Measurements from ENCODE around the gene GALK1. TPM values are rescaled to one million over a fixed set of nuclear protein-coding genes. Genes with fewer than 3 reads are reported as not detected.
A peak's percentile ranks its signal among the peaks of the same experiment; 100 is the strongest.

Gene GALK1
- total and polyA plus RNA-seq, 5 donors: 15.9 to 22.6 (median 17.7) TPM

DNA sequence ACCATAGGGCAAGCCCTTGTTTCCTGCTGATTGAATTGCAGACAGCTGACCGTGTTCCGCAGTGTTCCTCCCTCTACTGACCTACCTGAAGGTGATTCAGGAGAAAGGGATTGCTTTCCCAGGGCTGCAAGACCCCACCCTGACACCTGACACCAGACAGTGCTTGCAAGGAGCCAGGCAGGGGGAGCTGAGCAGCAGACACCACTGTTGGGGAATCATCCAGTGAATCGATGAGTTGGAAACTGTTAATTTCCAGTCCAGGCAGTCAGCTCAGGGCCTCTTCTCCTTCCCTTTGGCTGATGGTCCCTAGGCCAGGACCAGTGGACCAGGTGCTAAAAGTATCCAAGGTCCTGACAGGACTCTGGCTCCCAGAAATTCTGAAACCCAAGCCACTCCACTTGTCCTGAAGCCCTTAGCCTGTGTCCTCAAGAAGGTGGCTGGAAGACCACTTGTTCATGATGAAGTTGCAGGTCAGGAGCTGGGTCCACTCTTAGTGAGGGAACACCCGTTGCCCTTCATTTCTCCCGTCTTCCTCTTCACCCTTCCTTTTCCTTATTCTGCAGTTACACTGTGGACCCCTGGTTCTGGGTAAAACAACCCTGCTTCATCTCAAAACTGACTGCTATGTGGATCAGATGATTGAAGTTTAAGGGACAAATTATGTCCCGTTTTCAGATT is 10.1 kb upstream of the GALK1 start:
- Histone ChIP-seq H3K4me3 (ENCODE audit: low read length) (no peak overlapping the region), H3K9me3 (ENCODE audit: control insufficient read depth, low read length) (no peaks in the 10 kb centered on the region), H3K4me1 (ENCODE audit: control insufficient read depth, insufficient read depth, low read length) (peaks cover 3% of the 10 kb centered on the region), H3K27me3 (ENCODE audit: control insufficient read depth, insufficient read depth) (no peaks in the 10 kb centered on the region), H3K27ac (ENCODE audit: low read length) (peak overlapping the region; percentile 13)
- DNase-seq: no peak
- no peak for ATAC-seq
- intact Hi-C loops (cut with DNase I): no loop called here
- 56% methylated on average over 6 of the region's 6 CpGs for WGBS

DNA sequence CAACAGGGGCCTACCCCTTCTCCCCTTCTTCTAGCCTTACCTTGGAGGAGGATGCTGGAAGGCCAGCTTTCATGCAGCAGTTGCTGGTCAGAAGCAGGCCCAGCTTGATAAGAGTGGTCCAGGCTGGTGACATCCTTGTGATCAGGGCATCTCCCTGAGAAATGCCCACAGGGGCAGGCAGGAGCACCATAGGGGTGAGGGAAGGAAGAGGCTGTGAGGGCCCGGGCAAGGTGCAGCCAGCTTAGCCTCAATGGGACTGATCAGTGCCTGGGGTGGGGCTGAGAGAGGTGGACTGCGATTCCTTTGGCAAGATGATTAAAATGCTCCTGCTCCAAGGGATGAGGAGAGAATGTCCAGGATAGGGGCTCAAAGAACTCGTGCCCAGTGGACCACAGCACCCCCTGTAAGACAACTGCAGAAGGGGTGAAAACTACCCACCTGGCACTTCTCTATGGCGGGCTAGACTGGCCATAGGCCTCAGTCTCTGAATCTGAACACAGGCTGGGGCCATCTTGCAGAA is 9.5 kb upstream of the GALK1 start:
- no peak for ATAC-seq
- H3K4me3 ChIP-seq (ENCODE audit: low read length): no peak overlapping the region
- H3K27ac ChIP-seq (ENCODE audit: low read length): no peak overlapping the region
- DNase-seq: no peak
- intact Hi-C loops (cut with DNase I): no loop called here
- H3K27me3 ChIP-seq (ENCODE audit: control insufficient read depth, insufficient read depth): no peaks in the 10 kb centered on the region
- no peaks in the 10 kb centered on the region for H3K9me3 ChIP-seq (ENCODE audit: control insufficient read depth, low read length)
- 83% methylated on average over 4 of the region's 4 CpGs for WGBS
- H3K4me1 ChIP-seq (ENCODE audit: control insufficient read depth, insufficient read depth, low read length): peaks cover 3% of the 10 kb centered on the region

DNA sequence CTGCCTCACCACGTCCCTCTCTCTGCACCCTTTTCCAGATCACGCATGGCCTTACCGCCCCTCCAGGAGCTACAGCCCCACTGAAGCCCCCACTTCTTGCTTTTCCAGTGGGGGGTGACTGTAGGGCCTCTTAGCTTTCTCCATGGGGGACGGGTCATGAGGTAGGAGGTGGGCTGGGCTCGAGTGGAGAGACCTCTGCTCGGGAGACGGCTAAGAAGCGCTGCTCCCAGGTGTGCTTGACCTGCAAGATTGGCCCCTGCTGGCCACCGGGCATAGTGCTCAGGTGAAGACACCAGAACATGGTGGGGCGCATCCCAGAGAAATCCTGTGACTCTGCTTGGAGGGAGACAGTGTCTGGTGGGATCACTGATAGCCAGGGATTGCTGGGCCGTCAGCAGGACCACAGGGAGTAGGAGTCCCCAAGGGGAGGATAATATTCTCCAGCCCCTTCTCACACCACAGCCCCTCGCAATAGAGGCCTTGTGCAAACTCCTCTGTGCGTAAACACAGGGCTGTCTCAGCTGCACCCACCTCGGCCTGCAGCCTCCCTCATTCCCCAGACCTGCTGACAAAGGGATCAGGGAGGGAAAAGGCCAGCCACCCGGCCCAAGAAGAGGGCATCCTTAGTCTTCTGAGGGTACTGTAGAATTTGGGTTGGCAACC is 8.9 kb upstream of the GALK1 start:
- Histone ChIP-seq H3K4me1 (ENCODE audit: control insufficient read depth, insufficient read depth, low read length) (peaks cover 3% of the 10 kb centered on the region), H3K9me3 (ENCODE audit: control insufficient read depth, low read length) (no peaks in the 10 kb centered on the region), H3K27me3 (ENCODE audit: control insufficient read depth, insufficient read depth) (no peaks in the 10 kb centered on the region), H3K4me3 (ENCODE audit: low read length) (no peak overlapping the region), H3K27ac (ENCODE audit: low read length) (no peak overlapping the region)
- ATAC-seq: peak in 1 of 2 donors; percentile 0
- no peak for DNase-seq
- WGBS: 77% methylated on average over 15 of the region's 15 CpGs
- intact Hi-C loops (cut with DNase I): no loop called here

DNA sequence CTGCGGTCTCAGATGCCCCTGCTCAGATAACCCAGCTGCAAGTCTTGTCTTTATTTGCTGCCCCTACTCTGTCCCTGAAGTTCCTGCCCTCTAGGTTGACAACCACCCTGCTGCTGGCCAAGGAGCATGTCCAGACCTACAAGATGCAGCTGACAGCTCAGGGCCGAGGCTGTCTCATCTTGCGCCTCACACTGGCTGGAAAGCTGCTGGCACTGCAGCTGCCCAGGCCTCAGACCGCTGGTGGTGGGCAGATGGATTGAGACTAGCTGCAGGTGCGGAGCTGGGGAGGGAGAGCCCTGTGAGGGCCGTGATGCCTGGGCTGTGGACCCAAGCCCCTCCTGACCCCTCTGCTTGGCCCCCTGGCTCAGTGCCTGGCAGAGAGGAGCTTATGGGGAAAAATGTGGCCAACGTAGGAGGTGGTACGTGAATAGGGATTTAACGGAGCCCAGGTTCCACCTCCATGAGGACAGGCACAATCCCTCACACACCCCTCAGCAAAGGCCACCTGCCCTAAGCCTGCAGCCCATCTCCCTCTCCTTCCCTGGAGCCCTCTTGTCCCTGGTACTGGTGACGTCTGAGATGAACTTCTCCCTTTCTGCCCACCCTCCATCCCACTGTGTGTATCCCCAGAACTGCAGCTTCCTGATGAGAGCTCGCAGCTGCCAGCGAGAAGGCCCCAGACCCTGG is 8.3 kb upstream of the GALK1 start:
- Histone ChIP-seq H3K9me3 (ENCODE audit: control insufficient read depth, low read length) (no peaks in the 10 kb centered on the region), H3K4me1 (ENCODE audit: control insufficient read depth, insufficient read depth, low read length) (peaks cover 3% of the 10 kb centered on the region), H3K4me3 (ENCODE audit: low read length) (no peak overlapping the region), H3K27ac (ENCODE audit: low read length) (no peak overlapping the region), H3K27me3 (ENCODE audit: control insufficient read depth, insufficient read depth) (no peaks in the 10 kb centered on the region)
- WGBS: 77% methylated on average over 12 of the region's 12 CpGs
- ATAC-seq (peak in 1 of 2 donors; percentile 2), DNase-seq (peak in 1 of 3 donors; percentile 28)
- intact Hi-C loops (cut with DNase I): no loop called here

DNA sequence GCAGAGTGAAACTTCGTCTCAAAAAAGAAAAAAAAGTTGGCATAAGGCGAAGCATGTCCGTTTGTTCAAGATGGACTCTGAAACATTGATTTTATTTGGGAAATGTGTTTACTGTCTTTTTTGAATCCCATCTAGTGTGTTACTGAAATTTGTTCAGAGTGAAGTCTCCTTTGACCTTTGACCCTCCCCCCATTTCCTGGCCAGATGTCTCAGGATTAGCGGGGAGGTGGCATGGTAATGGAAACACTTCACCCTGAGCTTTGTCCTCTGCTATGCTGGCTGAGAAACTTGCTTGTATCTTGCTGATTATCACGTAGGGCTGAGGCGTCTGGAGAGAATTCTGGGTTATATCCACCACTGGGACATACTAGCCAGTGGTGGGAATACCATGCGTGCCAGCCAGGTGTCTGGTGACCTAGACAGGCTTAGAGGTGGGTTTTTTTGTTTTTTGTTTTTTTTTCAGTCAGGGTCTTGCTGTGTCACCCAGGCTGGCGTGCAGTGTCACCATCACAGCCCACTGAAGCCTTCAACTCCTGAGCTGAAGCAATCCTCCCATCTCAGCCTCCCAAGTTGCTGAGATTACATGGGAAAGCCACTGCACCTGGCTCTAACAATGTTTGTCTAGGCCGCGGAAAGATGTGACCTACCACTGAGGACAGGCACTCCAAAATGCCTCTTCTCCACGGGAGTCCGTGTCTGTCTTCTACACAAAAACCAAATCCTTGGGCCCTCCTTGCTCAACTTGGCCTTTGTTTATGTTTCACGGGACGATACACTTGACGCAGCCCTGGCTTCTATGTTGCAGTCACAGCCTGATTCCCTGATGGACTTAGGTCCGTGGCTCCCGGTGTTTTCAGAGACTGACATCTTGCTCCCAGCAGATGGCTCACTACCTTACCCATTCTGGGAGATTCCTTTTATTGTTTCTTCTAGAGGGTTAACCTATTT is 6.6 kb upstream of the GALK1 start:
- Histone ChIP-seq H3K9me3 (ENCODE audit: control insufficient read depth, low read length) (no peaks in the 10 kb centered on the region), H3K4me3 (ENCODE audit: low read length) (no peak overlapping the region), H3K4me1 (ENCODE audit: control insufficient read depth, insufficient read depth, low read length) (peaks cover 3% of the 10 kb centered on the region), H3K27me3 (ENCODE audit: control insufficient read depth, insufficient read depth) (no peaks in the 10 kb centered on the region), H3K27ac (ENCODE audit: low read length) (no peak overlapping the region)
- no peak for DNase-seq
- intact Hi-C loops (cut with DNase I): no loop called here
- WGBS: 69% methylated on average over 17 of the region's 17 CpGs
- ATAC-seq: no peak

DNA sequence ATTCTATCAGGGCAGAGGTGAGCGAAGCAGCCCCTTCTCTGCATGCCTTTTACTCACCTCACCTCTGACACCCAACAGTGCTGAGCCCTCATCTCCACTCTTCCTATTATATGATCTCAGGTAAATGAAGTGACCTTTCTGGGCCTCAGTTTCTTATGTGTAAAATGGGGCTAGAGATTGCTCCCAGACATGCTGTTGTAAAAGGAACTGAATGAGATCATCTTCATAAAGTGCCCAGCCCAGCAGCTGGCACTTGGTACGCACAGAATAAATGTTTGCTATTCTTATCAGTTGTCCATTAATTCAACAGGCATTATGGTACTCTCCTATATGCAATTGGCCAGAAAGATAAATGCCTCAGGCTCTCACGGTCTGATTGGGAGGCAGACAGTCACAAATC is 4.5 kb upstream of the GALK1 start:
- no peak for DNase-seq
- H3K4me3 ChIP-seq (ENCODE audit: low read length): no peak overlapping the region
- no peaks in the 10 kb centered on the region for H3K27me3 ChIP-seq (ENCODE audit: control insufficient read depth, insufficient read depth)
- no peaks in the 10 kb centered on the region for H3K4me1 ChIP-seq (ENCODE audit: control insufficient read depth, insufficient read depth, low read length)
- H3K9me3 ChIP-seq (ENCODE audit: control insufficient read depth, low read length): no peaks in the 10 kb centered on the region
- WGBS: 77% methylated on average over 3 of the region's 3 CpGs
- no peak overlapping the region for H3K27ac ChIP-seq (ENCODE audit: low read length)
- no peak for ATAC-seq
- intact Hi-C loops (cut with DNase I): loop anchor here in 1 of 4 donors (10.0 kb wide), 1 partner anchor 125 kb away; the partner anchor contains the start of gene TRIM65

DNA sequence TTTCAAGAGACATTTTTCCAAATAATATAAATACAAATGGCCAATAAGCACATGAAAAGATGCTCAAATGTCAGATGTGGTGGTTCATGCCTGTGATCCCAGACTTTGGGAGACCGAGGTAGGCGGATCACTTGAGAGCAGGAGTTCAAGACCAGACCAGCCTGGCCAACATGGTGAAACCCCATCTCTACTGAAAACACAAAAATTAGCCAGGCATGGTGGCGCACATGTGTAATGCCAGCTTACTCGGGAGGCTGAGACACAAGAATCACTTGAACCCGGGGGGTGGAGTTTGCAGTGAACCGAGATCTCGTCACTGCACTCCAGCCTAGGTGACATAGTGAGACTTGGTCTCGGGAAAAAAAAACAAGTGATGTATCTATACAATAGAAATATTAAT is 2.9 kb upstream of the GALK1 start:
- no peaks in the 10 kb centered on the region for H3K27me3 ChIP-seq (ENCODE audit: control insufficient read depth, insufficient read depth)
- DNase-seq: no peak
- peaks cover 2% of the 10 kb centered on the region for H3K4me1 ChIP-seq (ENCODE audit: control insufficient read depth, insufficient read depth, low read length)
- no peak overlapping the region for H3K4me3 ChIP-seq (ENCODE audit: low read length)
- no peaks in the 10 kb centered on the region for H3K9me3 ChIP-seq (ENCODE audit: control insufficient read depth, low read length)
- no peak for ATAC-seq
- no peak overlapping the region for H3K27ac ChIP-seq (ENCODE audit: low read length)
- 92% methylated on average over 8 of the region's 8 CpGs for WGBS
- intact Hi-C loops (cut with DNase I): loop anchor here in 1 of 4 donors (10.0 kb wide), 1 partner anchor 127 kb away; the partner anchor contains the start of gene TRIM65

DNA sequence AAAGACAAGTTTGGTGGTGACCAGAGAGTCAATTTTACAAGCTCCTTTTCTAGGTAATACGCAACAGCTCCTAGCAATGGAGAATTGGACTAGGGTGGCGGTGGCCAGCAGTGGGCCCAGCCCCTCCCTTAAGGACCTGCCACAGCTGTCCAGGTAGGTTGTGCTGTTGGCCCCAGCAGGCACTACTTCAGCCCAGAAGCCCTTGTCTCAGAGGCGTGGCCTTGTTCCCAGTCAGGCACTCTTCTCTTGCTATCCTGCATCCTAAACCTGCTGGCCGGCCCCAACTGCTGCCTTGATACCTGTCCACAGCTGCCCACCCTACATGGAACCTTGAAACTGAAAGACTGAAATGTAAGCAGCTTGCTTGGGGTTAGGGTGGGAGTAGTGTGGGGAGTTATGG is 989 bp upstream of the GALK1 start:
- Histone ChIP-seq H3K27me3 (ENCODE audit: control insufficient read depth, insufficient read depth) (no peaks in the 10 kb centered on the region), H3K4me3 (ENCODE audit: low read length) (no peak overlapping the region), H3K27ac (ENCODE audit: low read length) (no peak overlapping the region), H3K4me1 (ENCODE audit: control insufficient read depth, insufficient read depth, low read length) (peaks cover 2% of the 10 kb centered on the region), H3K9me3 (ENCODE audit: control insufficient read depth, low read length) (no peaks in the 10 kb centered on the region)
- peak in 1 of 3 donors; percentile 32 for DNase-seq
- WGBS: 91% methylated on average over 4 of the region's 4 CpGs
- no peak for ATAC-seq
- intact Hi-C loops (cut with DNase I): loop anchor here in 1 of 4 donors (10.0 kb wide), 1 partner anchor 129 kb away; the partner anchor contains the start of gene TRIM65

DNA sequence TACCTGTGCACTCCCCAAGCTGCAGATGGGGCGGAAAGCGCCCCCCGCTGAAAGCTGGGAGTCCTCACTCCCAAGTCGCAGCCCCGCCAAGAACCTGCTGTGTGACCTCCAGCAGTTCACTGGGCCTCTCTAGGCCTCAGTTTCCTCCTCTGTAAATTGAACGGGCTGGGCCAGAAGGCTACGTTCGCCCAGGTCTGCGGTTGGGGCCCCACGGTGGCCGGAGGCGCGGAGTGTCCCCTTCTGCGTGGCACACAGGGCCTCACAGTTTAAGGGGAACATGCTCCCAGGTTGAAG is 628 bp downstream of the GALK1 start:
- ATAC-seq (no peak), DNase-seq (no peak)
- 10% methylated on average over 14 of the region's 14 CpGs for WGBS
- Histone ChIP-seq H3K27me3 (ENCODE audit: control insufficient read depth, insufficient read depth) (no peaks in the 10 kb centered on the region), H3K4me1 (ENCODE audit: control insufficient read depth, insufficient read depth, low read length) (peaks cover 2% of the 10 kb centered on the region), H3K9me3 (ENCODE audit: control insufficient read depth, low read length) (no peaks in the 10 kb centered on the region), H3K4me3 (ENCODE audit: low read length) (peak overlapping the region; percentile 52), H3K27ac (ENCODE audit: low read length) (peak overlapping the region; percentile 65)
- intact Hi-C loops (cut with DNase I): loop anchor here in 1 of 4 donors (10.0 kb wide), 1 partner anchor 130 kb away; the partner anchor contains the start of gene TRIM65

DNA sequence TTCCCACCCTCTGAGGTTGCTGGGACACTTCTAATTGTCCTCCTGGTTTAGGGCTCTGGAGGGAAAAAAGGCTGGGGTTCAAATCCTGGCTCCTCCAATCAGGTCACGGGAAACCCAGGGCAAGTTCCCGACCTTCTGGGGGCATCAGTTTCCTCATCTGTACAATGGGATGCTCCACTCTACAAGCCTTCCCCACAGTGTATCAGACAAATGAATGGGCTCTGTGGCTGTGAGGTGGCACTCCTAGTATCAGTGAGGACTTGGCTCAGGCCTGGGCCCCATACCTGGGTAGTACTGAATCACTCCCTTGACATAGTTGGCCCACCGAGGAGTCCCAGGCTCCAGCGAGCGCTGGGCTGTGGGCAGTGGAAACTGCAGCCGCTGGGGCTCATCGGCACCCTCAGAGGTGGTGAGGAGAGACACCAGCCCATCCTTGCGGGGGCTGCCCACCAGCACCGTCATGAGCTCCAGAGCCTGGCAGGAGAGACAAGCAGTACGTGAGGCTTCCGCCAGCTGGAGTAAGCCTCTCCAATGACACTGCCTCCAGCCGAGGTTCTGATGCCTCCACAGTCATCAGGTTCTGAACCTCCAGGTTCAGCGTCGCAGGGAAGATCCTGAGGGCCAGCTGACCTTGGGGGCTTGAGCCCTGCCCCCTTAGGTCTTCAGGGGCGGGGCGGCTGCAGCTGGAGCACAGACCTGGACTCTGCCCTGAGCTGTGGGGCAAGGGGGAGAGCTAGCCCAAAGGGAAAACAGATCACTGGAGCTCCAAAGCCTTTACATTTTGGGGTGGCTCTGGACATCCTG is 1.2 kb downstream of the GALK1 start:
- Histone ChIP-seq H3K4me1 (ENCODE audit: control insufficient read depth, insufficient read depth, low read length) (peaks cover 2% of the 10 kb centered on the region), H3K9me3 (ENCODE audit: control insufficient read depth, low read length) (no peaks in the 10 kb centered on the region), H3K27me3 (ENCODE audit: control insufficient read depth, insufficient read depth) (no peaks in the 10 kb centered on the region), H3K4me3 (ENCODE audit: low read length) (peak overlapping the region; percentile 52), H3K27ac (ENCODE audit: low read length) (no peak overlapping the region)
- WGBS: 72% methylated on average over 16 of the region's 16 CpGs
- peak in 1 of 3 donors; percentile 43 for DNase-seq
- ATAC-seq: peak; percentile 2 to 3
- intact Hi-C loops (cut with DNase I): loop anchor here in 1 of 4 donors (10.0 kb wide), 1 partner anchor 131 kb away; the partner anchor contains the start of gene TRIM65
